Measurements from ENCODE around the gene FILIP1L. TPM values are rescaled to one million over a fixed set of nuclear protein-coding genes. Genes with fewer than 3 reads are reported as not detected.

FILIP1L gene
- total and polyA plus RNA-seq, 2 of the 4 experiments (the other 2 are of a cell fraction): 11.5 to 19.9 TPM

GRCh38 chr3:100008081-100008698, 106.1 kb downstream of the FILIP1L start:
- H2BK120ac ChIP-seq (ENCODE audit: low read depth, low read length): no peak overlapping the region; the same call in 1 of the 2 replicates
- H3K9ac ChIP-seq (ENCODE audit: low read depth, low read length): no peak overlapping the region
- H3K27ac ChIP-seq (ENCODE audit: insufficient read depth, low read length): no peak overlapping the region
- no peaks in the 10 kb centered on the region for H3K36me3 ChIP-seq (ENCODE audit: control insufficient read depth, insufficient read depth, low read length)
- H3K56ac ChIP-seq (ENCODE audit: extremely low read depth, insufficient read depth, low read length): no peak overlapping the region; the same call in 1 of the 2 replicates
- no peak overlapping the region for H3K4me3 ChIP-seq (ENCODE audit: insufficient read depth, low read depth, low read length)
- H3K79me1 ChIP-seq (ENCODE audit: low read depth in 1 of 2, low read length in 2 of 2): peaks cover 3 to 7% of the 10 kb centered on the region in 2 experiments; a peak in 1 of 4 replicates
- TF ChIP-seq BHLHE40 (IDR thresholded peaks at IDR 0.05; ENCODE audit: low read depth, low read length) (no peak), SMC3 (IDR thresholded peaks at IDR 0.05; ENCODE audit: low read depth, low read length) (no peak), CTCF (conservative IDR thresholded peaks at IDR 0.05; ENCODE audit: low read depth, low read length) (no peak), MAFK (IDR thresholded peaks at IDR 0.05; ENCODE audit: low read depth, low read length) (no peak)
- H3K27me3 ChIP-seq (ENCODE audit: control insufficient read depth, insufficient read depth, low read length): no peaks in the 10 kb centered on the region
- dilution Hi-C loops (cut with HindIII; ENCODE audit: low sequenced_read_pairs, unreplicated experiment) (no loop called here), intact Hi-C loops (cut with micrococcal nuclease) (no loop called here), in situ Hi-C loops (cut with MboI; ENCODE audit: low sequenced_read_pairs) (no loop called here)
- no peak overlapping the region for H2BK20ac ChIP-seq (ENCODE audit: low read depth, low read length)
- H2BK15ac ChIP-seq (ENCODE audit: low read depth, low read length): no peak overlapping the region
- no peak overlapping the region for H4K8ac ChIP-seq (ENCODE audit: low read depth in 2 of 2, low read length in 2 of 2)
- CTCF ChIA-PET: interaction anchor here (0.6 kb wide), 1 partner anchor 525 kb away, joined by 3 read pairs; no protein-coding TSS in a partner anchor
- no peaks in the 10 kb centered on the region for H4K20me1 ChIP-seq (ENCODE audit: insufficient read depth, low read length)
- H4K5ac ChIP-seq (ENCODE audit: low read depth, low read length): no peak overlapping the region
- peaks cover 6% of the 10 kb centered on the region for H3K4me1 ChIP-seq (ENCODE audit: control insufficient read depth, insufficient read depth, low read length)
- no peak overlapping the region for H2BK5ac ChIP-seq (ENCODE audit: low read depth, low read length, poor library complexity, severe bottlenecking)
- H4K91ac ChIP-seq (ENCODE audit: insufficient read depth, low read depth, low read length): no peak overlapping the region
- no TSS peak for BruUV-seq (replicated peaks)
- no peak overlapping the region for H3K23ac ChIP-seq (ENCODE audit: low read depth, low read length)
- H3K18ac ChIP-seq (ENCODE audit: low read depth, low read length): no peak overlapping the region
- H3K14ac ChIP-seq (replicated peaks; ENCODE audit: low read depth, low read length): no peak overlapping the region
- no peak overlapping the region for H2AK5ac ChIP-seq (ENCODE audit: low read depth, low read length)
- H2AFZ ChIP-seq (replicated peaks; ENCODE audit: low read length, poor library complexity): no peak overlapping the region
- H3K9me1 ChIP-seq (ENCODE audit: insufficient read depth, low read length): peaks cover 1% of the 10 kb centered on the region; the same call in 1 of the 2 replicates
- H3K9me3 ChIP-seq (ENCODE audit: control insufficient read depth, insufficient read depth, low read length): no peaks in the 10 kb centered on the region
- ATAC-seq (ENCODE audit: low read depth): no peak
- no peak for DNase-seq
- no peak overlapping the region for H3K4ac ChIP-seq (ENCODE audit: low read depth, low read length)
- H2AK9ac ChIP-seq (replicated peaks; ENCODE audit: low read depth, low read length, poor library complexity): no peak overlapping the region
- POLR2A ChIA-PET (ENCODE audit: unreplicated experiment): no interaction called here
- H3K4me2 ChIP-seq (ENCODE audit: low read depth, low read length): no peak overlapping the region

Data from IMR-90 (cell line).